HT-29 (cell line): ENCODE data around the gene A3GALT2. TPM values are rescaled to one million over a fixed set of nuclear protein-coding genes. Genes with fewer than 3 reads are reported as not detected.

Source experiments
- DNase-seq: peaks from one replicate; pipeline ENCODE4 v3.0.0-alpha.2; 2015; ENCODE audit warnings: low spot score
- total RNA-seq: library from RNA; depleted of rRNA; stranded (reverse); fragments of >200 nt; shearing (Covaris generic); gene quantifications from 2 replicates; pipeline ENCODE4 v1.2.3, GENCODE V29; 2014; rRNA removed

A3GALT2 gene
- total RNA-seq = 0.10 and 1.0 TPM in 2 replicates

DNA sequence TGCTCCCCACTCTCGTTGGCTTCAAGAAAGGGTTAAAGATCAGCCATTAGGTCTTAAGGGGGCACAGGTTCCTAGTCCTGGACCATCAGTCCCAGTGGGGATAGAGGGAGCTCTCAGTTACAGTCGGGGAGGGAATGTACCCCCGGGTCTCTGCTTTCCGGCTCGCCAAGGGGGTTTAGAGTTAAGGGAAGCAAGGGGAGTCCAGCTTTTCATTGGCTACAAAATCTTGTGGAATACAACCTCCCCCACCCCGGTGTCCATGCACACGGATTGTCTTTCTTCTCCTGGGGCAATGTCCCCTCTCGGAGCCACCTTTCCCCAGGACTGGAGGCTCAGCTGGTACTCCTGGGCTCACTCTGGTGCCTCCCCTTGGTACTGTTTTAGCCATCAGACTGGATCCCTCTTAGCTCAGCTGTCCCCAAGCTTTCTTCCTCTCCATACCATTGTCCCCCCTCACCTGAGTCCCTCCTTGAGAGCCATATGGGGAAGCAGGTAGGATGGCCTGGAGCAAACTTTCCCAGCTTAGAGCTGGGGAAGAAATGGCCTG lies at the start of gene A3GALT2:
Gene A3GALT2 (minus strand): TSS at position 480 of the 547 bp plus-strand sequence. CDS start 0 bp downstream, at position 480.
- DNase-seq = no peak

DNA sequence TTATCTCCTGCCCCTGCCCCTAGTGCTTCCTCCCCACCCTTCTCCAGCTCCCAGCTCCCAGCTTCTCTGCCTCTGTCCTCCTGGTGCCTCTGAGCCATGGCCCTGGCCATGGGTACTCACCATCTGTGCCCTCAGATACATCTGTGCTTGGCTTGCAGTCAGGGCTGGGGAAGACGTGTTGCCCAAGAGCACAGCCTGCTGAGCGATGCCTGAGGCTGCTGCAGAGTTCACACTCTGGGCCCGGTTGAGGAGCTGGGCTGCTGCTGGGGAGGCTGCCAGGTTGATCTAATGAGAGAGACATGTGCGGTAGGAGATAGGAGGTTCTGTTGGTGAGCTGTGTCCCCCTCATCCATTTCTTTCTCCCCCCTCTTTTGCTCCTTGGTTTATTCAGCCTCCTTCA lies 49.4 kb upstream of the A3GALT2 start:
- no peak for DNase-seq

DNA sequence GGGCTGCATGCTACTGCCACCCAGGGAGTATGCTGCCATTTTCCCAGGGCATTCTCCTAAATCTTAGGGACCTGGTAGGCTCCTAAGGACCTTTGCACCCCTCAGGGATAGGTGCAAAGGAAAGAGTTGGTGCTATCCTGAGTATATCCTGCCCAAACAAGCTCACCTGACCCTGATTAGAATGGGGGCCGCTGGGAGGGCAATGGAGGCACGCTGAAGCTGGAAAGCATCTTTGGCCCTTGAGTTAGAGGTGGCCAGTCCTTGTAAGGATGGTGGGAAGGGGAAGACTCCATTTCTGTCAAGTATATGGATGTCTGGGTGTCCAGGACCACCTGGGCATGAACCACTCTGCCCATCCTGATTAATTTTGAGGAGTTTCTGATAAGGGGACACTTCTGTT lies 48.9 kb upstream of the A3GALT2 start:
- DNase-seq = no peak

DNA sequence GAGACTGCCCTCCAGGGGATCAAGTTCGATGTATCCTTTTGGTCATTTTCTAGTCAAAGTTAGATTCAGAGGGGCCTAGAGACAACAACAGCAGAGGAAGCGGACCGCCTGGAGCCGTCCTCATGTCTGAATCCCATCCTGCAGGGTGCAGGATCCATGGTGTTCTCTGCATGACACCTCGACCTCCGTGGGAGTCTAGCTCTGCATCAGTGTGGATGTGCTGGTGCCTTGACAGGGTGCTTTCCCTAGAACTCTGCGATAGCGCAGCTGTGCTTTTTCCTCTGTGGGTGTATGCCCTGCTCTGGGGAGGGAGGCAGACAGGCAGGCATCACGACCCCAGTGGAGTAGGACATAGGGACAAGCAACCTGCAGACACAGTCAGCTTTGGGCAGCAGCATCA lies 48.2 kb upstream of the A3GALT2 start:
- DNase-seq = no peak

DNA sequence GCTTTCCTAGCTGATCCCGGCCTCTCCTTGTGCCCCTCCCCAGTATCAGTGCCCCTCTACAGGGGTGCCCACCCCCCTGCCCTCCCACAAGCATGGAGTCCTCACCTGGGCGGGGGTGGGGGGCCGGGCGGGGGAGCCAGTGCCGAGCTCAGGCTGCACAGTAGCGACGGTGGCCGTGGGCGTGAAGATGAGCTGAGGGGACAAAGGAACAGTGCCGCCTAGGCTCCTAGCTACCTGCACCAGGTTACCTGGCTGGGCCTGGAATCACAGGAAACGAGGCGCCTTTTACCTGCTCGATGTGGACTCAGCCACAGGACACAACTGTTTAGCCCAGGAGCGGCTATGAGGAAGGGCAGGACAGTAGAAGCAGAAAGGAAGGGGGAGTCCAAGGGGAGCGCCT lies 47.5 kb upstream of the A3GALT2 start:
- no peak for DNase-seq

DNA sequence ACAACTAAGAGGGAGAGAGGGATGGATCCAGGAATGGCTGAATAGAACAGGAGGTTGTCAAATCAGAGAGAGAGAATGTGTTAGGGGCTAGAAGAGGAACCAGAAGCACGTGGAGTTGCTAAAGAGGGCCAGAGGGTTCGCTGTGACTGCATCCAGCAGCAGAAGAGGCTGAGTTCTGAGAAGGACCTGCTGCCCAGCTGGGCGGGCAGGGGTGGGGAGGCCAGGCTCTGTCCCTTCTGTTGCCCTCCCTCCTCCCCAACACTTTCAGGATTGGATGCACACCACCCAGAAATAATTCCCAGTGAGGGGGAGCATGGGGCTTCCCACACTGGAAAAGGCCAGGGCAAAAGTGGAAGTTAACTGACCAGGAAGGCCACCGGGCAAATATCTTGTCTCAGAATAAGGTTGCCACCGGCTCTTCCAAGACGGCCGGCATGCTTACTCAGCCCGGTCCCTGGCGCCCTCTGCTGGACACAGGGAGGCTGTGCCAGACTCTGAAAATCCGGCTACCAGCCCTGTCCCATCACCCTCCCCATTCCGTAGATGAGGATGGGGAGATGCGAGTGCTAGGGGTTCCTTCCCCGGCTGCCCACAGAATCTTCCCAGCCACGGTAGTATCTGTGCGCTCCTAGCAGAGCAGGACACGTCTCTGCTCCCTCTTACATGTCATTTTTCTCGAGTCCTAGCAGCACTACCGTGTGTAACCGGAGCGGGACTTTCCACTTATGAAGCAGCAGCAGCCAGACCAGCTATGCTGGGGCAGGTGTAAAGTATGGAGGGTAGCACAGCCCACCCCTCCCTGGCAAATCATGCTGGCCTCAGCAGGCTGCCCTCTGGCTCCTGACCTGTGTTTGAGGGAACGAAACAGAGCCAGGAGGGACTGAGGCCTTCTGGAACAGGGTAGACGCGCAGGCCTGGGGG lies 46.8 kb upstream of the A3GALT2 start:
- DNase-seq = peak; percentile 89

DNA sequence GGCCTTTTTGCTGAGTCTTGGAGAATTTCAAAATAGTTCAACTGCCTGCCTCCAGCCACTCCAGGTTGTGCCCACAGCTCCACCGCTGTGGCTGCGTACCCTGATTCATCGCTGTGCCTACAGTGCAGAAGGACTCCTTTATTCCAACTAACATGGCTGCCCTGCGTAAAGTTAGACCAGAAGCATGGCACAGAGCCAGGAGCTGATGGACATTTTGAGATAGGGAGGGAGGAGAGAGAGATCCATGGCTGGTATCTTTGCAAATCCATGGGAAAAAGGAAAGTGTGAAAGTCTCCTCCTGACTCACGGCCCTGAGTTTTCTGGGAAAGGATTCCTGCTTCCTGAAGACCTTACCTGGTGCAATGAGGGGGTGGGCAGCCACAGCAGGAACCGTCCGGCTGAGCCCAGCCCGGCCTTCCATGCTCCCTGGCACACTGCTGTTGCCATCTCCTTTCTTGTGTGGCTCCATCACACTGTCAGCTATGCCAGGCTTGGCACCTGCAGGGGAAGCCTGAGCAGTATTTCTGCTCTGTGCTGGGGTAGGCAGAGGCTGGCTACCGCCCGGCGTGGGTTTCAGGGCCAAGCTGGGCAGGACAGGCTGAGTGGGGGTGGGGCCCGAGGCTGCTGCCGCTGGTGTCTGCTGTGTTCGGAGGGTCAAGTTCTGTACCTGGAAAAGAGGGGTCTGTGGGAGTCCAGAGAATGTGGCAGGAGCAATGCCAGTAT lies 46.0 kb upstream of the A3GALT2 start:
- DNase-seq = no peak

DNA sequence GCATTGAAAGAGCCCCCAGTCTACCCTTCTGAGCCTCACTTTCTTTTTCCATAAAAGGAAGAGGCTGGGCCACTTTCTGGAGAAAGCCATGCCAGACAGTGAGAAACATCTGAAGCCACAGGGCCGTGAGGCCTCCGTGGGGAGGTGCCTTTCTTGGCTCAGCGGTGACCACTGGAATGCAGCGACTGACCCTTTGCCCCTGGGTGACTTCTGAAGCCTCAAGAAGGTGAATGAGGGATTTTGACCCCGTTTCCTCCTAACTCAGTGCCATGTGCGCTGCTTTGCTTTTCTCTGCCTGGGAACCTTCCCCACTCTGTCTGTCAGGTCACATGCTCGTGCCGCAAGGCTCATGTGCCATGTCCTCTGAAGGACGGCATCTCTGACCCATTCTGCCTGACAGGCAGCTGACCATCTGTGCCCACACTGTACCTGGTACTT lies 44.7 kb upstream of the A3GALT2 start:
- DNase-seq = no peak

DNA sequence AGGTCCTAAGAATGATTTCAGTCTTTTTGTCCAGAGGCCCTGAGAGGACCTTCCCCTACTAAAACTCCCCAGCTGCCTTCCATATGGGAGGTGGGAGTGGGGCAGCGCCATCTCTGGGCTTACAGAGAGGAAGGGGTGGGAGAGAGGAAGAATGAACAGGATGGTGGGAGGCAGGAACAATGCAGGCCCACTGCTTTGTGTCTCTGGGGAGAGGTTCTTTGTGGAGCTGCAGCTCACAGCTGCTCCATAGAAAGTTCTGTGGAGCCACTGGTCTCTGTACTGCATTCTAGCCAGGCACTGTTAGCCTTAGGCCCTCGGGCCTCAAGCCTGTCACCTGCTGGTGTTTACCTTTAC lies 43.6 kb upstream of the A3GALT2 start:
- DNase-seq = no peak

DNA sequence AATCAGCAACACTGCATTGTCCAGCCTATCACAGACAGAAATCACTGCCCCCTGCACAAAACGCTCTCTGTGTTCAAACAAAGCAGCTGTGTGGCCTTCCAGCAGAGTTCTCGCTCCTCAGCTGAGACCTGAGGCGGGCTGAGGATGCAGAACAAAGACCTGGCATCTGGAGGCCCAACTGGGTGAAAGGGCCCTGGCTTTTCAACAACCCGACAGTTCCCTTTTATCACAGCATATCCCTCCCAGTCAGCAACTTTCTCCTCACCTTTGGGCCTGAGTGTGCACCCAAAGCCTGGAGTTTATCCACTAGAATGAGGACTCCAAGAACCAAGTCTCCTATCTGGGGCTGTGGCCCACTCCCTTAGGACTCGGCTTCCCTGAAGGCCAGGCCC lies 42.6 kb upstream of the A3GALT2 start:
- no peak for DNase-seq

DNA sequence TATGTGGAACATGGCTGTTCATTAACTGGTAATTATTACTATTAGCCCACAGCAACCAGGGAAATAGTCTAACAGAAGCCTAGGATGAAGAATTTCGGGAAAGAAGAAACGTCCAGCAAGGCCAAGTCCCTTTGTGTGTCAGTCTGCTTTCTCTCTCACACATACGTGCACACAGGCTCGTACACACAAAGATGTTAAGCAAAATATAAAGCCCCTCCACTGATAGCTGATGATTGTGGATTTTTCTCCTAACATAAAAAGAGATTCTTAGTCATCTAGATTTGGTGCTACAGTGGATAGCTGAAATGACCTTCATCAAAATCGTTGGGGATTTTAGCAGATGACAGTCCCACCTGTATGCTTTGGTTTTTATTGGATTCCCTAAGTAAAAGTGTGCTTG lies 42.1 kb upstream of the A3GALT2 start:
- DNase-seq = no peak

DNA sequence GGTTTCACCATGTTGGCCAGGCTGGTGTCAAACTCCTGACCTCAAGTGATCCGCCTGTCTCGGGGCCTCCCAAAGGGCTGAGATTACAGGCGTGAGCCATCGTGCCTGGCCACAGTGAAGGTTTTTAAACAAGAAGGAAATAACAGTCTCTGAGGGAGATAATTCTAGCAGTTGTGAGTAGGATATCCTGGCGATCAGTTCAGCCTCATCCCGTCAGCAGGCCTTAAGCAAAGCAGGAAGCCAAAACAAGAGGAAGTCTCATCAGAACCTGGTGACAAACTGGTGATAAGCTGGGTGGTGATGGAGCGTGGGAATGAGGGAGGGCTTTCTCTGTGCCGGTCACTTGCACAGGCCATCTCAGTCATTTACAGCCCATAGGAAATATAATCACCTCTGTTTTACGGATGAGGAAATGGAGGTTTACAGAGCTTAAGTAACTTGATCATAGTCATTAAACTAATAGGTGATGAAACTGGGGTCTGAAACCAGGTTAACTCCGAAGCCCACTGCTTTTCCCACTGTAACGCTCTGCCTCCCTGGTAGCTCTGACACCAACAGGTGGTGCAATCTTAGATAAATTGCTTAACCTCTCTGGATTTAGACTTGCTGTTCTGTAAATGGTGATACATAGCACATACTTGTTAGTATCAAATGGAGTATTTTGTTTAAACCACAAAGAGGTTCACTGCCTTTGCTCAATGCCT lies 40.8 kb upstream of the A3GALT2 start:
- no peak for DNase-seq

DNA sequence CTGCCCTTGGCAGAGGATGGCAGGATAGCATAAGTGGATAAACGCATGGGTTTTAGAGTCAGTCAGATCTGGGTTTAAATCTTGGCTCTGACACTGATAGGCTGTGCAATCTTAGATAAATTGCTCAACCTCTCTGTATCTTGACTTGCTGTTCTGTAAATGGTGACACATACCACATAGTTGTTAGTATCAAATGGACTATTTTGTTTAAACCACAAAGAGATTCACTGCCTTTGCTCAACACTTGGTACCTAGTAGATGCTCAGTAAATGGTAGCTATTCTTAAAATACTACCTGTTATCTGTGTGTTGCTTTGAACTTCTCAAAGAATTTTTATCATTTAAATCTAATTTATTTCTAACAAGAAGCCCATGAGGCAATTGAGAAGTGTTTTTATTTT lies 39.5 kb upstream of the A3GALT2 start:
- no peak for DNase-seq

DNA sequence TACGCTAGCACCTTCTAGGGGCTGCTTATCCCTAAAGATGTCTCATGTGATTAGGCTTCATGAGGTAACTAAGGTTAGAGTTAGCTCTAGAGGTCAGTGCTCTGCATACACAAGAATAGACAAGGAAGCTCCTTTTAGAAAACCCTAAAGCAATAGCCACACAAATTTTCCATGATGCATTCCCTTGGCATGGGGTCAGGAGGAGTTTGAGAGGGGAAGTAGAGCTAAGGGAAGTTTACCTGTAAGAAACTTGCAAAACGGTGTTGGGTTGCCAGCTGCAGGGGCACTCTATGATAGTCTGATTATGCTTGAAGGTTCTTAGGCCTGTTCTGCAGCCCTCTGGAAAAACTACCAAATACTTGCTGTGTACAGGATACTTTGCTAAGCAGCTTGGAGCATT lies 39.0 kb upstream of the A3GALT2 start:
- DNase-seq = no peak

DNA sequence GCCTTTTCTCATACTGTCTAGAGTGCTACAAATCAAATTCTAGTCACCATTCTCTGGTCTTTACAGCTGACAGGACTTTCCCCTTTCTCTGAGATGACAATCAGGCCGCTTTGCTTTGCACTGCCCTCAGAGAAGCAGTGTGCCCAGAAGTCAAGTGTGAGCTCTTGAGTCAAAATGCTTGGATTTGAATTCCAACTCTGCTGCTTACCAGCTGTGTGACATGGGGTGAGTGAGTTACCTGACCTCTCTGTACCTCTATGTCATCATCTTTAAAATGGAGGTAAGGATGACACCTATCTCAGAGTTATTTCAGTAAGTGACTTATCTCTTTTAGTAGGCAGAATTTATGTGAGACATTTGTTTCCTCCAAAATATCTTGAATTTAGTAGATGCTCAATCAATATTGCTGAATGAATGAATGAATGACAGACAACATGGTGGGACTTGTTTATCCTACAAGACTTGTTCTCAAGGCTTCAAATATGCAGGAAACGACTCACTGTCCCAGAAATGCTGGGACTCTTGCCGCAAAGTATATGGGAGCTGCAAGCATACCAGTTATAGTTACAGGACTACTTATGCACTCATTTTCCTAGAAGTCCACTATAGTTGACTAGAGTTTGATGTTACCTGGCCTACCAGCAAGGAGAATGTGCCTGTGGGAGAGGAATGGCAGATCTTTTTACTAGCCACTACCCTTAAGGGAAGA lies 38.1 kb upstream of the A3GALT2 start:
- no peak for DNase-seq

DNA sequence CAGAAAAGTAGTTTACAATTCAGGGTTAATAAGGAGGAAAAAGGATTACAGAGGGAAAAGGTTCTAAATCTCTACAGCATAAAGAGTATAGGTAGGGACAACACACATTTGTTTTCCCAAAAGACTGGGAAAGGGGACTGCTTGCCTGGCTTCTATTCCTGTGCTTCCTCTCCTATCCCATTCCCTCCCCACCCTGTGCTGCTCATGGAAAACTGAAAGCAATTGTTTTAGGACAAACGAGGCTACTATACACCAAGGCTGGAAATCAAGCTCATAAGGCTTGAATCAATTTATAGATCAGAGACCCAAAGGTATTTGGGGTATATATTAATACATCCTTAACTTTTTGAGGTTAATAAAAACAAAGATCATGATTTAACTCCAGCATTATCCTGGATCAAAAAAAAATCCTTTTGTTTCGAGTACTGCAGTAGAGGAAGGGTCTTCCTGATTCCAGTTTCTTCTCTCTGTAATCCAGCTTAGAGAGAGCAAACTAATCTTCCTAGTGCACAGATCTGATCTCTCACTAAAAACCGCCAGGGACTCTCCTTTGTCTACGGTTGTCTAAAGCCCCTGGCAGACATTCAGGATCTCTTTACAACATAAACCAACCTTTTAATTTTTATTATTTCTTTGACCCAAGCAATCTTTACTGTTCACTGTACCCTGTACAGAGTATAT lies 37.4 kb upstream of the A3GALT2 start:
- no peak for DNase-seq

DNA sequence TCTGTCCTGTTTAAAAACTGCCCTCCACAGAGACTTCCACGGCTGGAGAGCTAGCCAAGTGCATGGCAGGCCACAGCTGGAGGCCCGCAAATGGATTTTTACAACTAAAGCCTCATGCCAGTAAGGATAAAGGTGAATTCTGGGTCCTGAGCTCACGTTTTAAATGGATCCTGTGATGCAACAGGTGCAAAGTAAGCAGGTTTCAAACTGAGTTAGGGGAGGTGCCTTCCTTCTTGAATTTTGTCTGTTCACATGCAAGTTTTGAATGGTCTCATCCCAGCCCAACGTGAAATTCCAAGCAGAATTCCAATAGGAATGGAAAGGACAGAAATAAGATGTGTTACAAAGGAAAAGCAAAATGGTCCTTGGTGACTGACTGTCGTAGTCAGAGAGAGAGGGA lies 36.2 kb upstream of the A3GALT2 start:
- DNase-seq = no peak

DNA sequence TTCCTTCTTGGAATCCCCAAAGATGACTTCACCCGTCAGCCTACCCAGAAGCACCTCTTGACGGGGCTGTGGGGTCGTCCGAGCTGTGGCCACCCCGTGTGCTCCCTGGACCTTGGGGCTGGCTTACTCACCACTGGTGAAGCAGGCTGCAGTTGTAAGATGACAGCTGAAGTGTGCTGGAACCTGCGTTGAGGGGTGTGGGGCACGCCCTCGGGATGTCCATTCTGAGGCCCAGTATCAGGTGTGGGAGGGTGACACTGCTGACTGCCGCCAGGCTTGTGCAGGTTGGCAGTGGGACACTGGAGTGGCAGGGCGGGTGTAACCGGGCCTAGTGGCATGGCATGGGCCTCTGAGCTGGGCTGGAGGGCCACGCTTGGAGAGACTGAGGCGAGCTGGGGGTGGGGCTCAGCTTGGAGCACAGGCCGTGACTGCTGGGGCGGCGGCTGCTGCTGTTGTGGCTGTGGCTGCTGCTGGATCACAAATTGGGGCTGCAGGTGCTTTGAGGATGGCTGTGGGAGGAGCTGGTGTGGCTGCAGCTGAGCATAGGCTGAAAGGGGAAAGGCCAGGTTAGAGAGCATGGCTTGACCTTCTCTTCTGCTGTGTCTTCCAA lies 33.9 kb upstream of the A3GALT2 start:
- no peak for DNase-seq

DNA sequence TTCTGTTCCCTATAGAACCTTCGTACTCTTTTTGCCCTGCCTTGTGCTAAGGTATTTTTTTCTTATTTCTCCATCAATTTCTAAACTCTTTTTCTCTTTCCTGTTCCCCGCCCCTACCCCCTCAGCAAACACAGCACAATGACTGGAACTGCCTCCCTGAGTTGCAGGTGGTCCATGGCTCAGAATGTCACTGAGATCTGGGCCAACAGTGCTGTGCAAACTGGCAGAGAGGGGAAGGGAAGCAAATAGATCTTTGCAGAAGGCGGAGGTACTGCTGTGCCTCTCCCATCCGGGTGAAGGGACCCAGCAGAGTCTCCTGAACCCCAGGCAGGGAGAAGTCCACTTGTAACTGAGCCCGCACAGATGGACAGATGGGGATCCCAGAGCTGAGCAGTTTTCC lies 32.6 kb upstream of the A3GALT2 start:
- no peak for DNase-seq

DNA sequence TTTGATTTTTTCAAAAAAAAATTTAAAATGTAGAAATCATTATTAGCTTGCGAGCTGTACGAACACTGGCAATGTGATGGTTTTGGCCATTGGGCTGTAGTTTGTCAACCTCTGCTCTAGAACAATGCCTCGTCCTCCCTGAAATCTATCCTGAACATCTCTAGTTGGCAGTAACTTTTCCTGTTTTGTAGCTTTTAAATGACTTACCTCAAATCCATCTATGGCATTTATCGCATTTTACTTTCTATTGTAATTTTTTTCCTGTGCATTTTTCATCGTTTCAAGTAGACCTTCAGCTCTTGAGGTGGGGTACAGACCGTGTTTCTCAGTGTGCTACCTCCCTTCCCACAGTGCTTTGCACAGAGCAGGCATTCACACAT lies 30.4 kb upstream of the A3GALT2 start:
- no peak for DNase-seq
